HG03196 (cell line): ENCODE measurements around the gene CSTB.

Experiments
- ATAC-seq: cut with Tn5 transposase; IDR thresholded peaks from one replicate; pipeline ENCODE4 v1.9.1; 2021; ENCODE audit not compliant: unreplicated experiment

The CSTB gene

GRCh38 chr21:43752758-43753438 lies 23.2 kb downstream of the CSTB start:
- ATAC-seq = no peak

- no peak for ATAC-seq
Observed at GRCh38 chr21:43751955-43752591, 24.0 kb downstream of the CSTB start.

- ATAC-seq = no peak
Observed at GRCh38 chr21:43750339-43751033, 25.6 kb downstream of the CSTB start.

- ATAC-seq = no peak
Observed at GRCh38 chr21:43749651-43750262, 26.4 kb downstream of the CSTB start.

GRCh38 chr21:43748622-43749021 lies 27.5 kb downstream of the CSTB start:
- no peak for ATAC-seq

GRCh38 chr21:43745772-43746517 lies 30.2 kb downstream of the CSTB start:
- ATAC-seq = no peak

GRCh38 chr21:43744725-43745124 lies 31.4 kb downstream of the CSTB start:
- ATAC-seq = no peak

- no peak for ATAC-seq
Observed at GRCh38 chr21:43743947-43744346, 32.2 kb downstream of the CSTB start.

- ATAC-seq = no peak
Observed at GRCh38 chr21:43741423-43742096, 34.5 kb downstream of the CSTB start.

GRCh38 chr21:43740497-43741156 lies 35.5 kb downstream of the CSTB start:
- no peak for ATAC-seq

- no peak for ATAC-seq
Observed at GRCh38 chr21:43739621-43740435, 36.3 kb downstream of the CSTB start.

GRCh38 chr21:43737158-43737950 lies 38.8 kb downstream of the CSTB start:
- ATAC-seq = no peak

- no peak for ATAC-seq
Observed at GRCh38 chr21:43736224-43736883, 39.8 kb downstream of the CSTB start.

GRCh38 chr21:43735236-43736091 lies 40.6 kb downstream of the CSTB start:
- ATAC-seq = no peak

- no peak for ATAC-seq
Observed at GRCh38 chr21:43734928-43735229, 41.2 kb downstream of the CSTB start.

GRCh38 chr21:43734131-43734927 lies 41.8 kb downstream of the CSTB start:
- ATAC-seq = no peak
